Measurements from ENCODE around the gene CDH23. TPM values are rescaled to one million over a fixed set of nuclear protein-coding genes. Genes with fewer than 3 reads are reported as not detected.
"Not testable (repeated sequence)": the region's sequence is repeated elsewhere in the genome, so short reads cannot be mapped to it uniquely, and the experiment has no call there.

The CDH23 gene
- total and polyA plus RNA-seq, 12 donors = 1.7 to 20.2 (median 7.8) TPM

- Histone ChIP-seq H3K4me3 (no peak overlapping the region), H3K36me3 (replicated peaks in 1 of 2) (no peaks in the 10 kb centered on the region)
- intact Hi-C loops (cut with DNase I) = no loop called here
These were observed 41.9 kb upstream of the CDH23 start for GRCh38 chr10:71354776-71355175.

GRCh38 chr10:71355886-71356285, 40.8 kb upstream of the CDH23 start:
- no peak overlapping the region for H3K27ac ChIP-seq
- H3K9me3 ChIP-seq (replicated peaks in 1 of 3) = no peaks in the 10 kb centered on the region
- intact Hi-C loops (cut with DNase I) = no loop called here
- no peak overlapping the region for H3K4me3 ChIP-seq
- DNase-seq = no peak
- TF ChIP-seq, protein P1, sequence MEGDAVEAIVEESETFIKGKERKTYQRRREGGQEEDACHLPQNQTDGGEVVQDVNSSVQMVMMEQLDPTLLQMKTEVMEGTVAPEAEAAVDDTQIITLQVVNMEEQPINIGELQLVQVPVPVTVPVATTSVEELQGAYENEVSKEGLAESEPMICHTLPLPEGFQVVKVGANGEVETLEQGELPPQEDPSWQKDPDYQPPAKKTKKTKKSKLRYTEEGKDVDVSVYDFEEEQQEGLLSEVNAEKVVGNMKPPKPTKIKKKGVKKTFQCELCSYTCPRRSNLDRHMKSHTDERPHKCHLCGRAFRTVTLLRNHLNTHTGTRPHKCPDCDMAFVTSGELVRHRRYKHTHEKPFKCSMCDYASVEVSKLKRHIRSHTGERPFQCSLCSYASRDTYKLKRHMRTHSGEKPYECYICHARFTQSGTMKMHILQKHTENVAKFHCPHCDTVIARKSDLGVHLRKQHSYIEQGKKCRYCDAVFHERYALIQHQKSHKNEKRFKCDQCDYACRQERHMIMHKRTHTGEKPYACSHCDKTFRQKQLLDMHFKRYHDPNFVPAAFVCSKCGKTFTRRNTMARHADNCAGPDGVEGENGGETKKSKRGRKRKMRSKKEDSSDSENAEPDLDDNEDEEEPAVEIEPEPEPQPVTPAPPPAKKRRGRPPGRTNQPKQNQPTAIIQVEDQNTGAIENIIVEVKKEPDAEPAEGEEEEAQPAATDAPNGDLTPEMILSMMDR (IDR thresholded peaks at IDR 0.05) = no peak
- no peak for TF ChIP-seq POLR2A (IDR thresholded peaks at IDR 0.05)
- no peaks in the 10 kb centered on the region for H3K27me3 ChIP-seq
- H3K36me3 ChIP-seq (replicated peaks in 1 of 2) = no peaks in the 10 kb centered on the region
- 87 to 97% (median 92%) methylated on average over 5 to 12 of the region's 12 CpGs for WGBS, 4 donors
- peaks cover 0 to 10% of the 10 kb centered on the region in 2 donors for H3K4me1 ChIP-seq (replicated peaks in 1 of 2)

More at GRCh38 chr10:71354776-71355175, 41.9 kb upstream of the CDH23 start:
- Histone ChIP-seq H3K9me3 (replicated peaks in 1 of 3) (no peaks in the 10 kb centered on the region), H3K4me1 (replicated peaks in 1 of 2) (peaks cover 0 to 10% of the 10 kb centered on the region in 2 donors), H3K27ac (no peak overlapping the region), H3K27me3 (no peaks in the 10 kb centered on the region)
- no peak for DNase-seq
- TF ChIP-seq, protein P1 (IDR thresholded peaks at IDR 0.05) = no peak
- no peak for TF ChIP-seq POLR2A (IDR thresholded peaks at IDR 0.05)
- WGBS, 4 donors = 86 to 94% (median 91%) methylated on average over 4 to 7 of the region's 7 CpGs

DNA sequence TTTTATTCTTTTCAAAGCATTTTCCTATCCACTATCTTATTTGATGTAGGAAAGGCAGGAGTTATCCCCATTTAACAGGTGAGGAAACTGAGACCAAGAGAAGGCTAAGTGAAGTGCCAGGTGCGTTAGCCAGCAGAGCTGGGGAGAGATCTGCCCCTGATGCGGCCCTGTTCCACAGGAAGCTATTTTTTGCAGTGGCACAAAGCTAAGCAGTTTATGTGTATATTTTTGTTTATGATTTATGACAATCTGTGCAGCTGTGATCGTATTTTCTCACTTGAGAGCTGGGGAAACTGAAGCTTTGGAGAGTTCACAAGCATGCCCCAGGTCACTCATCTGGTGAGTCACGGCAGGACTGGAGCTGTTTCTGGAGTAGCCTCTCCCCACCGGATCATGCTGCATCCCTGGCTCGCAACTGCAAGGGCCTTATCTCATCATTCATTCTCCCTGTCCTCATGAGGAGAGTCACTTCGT, 38.9 kb upstream of the CDH23 start:
- no peaks in the 10 kb centered on the region for H3K27me3 ChIP-seq
- peak overlapping the region in 2 of 5 donors; percentile 5 to 52 for H3K27ac ChIP-seq
- 43 to 52% (median 48%) methylated on average over 6 to 7 of the region's 7 CpGs for WGBS, 4 donors
- peaks cover 0 to 10% of the 10 kb centered on the region in 2 donors for H3K4me1 ChIP-seq (replicated peaks in 1 of 2)
- H3K4me3 ChIP-seq = no peak overlapping the region
- TF ChIP-seq POLR2A (IDR thresholded peaks at IDR 0.05) = no peak
- TF ChIP-seq, protein P1 (IDR thresholded peaks at IDR 0.05) = no peak
- peak in 4 of 7 donors; percentile 29 to 40 (median 39) for DNase-seq
- no peaks in the 10 kb centered on the region for H3K9me3 ChIP-seq (replicated peaks in 1 of 3)
- intact Hi-C loops (cut with DNase I) = no loop called here
- H3K36me3 ChIP-seq (replicated peaks in 1 of 2) = peaks cover 0 to 6% of the 10 kb centered on the region in 2 donors

DNA sequence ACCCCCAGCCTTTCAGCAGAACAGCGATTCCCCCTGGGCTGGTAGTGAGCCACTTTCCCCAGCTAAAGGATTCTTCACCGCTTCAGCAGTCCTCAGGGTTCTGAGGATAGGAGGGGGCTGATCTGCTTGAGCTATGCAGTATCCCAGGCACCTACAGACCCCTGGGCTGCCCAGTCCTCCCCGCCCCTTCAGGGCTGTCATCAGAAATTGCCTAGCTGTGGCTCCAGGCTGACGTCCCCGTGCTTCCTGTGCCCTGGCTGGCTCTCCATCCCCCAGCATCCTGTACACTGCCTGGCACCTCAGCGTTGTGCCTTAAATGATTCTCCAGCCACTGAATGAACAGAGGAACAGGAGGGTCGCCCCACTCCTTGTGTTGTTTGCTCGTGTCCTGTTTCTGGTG, 38.4 kb upstream of the CDH23 start:
- Histone ChIP-seq H3K36me3 (replicated peaks in 1 of 2) (peaks cover 0 to 6% of the 10 kb centered on the region in 2 donors), H3K27ac (peak overlapping the region in 1 of 5 donors; percentile 52), H3K27me3 (no peaks in the 10 kb centered on the region), H3K9me3 (replicated peaks in 1 of 3) (no peaks in the 10 kb centered on the region), H3K4me1 (replicated peaks in 1 of 2) (peaks cover 0 to 10% of the 10 kb centered on the region in 2 donors), H3K4me3 (no peak overlapping the region)
- no peak for DNase-seq
- WGBS, 4 donors = 73 to 84% (median 78%) methylated on average over 3 to 8 of the region's 8 CpGs
- intact Hi-C loops (cut with DNase I) = no loop called here
- TF ChIP-seq, protein P1 (IDR thresholded peaks at IDR 0.05) = no peak

GRCh38 chr10:71358906-71359305, 37.8 kb upstream of the CDH23 start:
- H3K27me3 ChIP-seq; intact Hi-C loops (cut with DNase I); H3K9me3 ChIP-seq (replicated peaks in 1 of 3); DNase-seq; H3K36me3 ChIP-seq (replicated peaks in 1 of 2); H3K4me3 ChIP-seq: not testable (repeated sequence)
- WGBS, 4 donors = 82 to 92% (median 87%) methylated on average over 8 to 10 of the region's 10 CpGs
- peak overlapping the region in 2 of 5 donors; percentile 30 to 74 for H3K27ac ChIP-seq
- H3K4me1 ChIP-seq (replicated peaks in 1 of 2) = peaks cover 0 to 10% of the 10 kb centered on the region in 2 donors

Data from adrenal gland (tissue), 12 donors.